AG04449 (cell line): ENCODE results near the gene STAC2.

Experiments
- CTCF ChIA-PET: fragments of 350-600 bp; formaldehyde crosslinking; extraction: SDS; loops from one replicate; lab custom pipeline; 2021; ENCODE audit warnings: antibody characterized with exemption; lab: Yijun Ruan, JAX
- POLR2A ChIA-PET: fragments of 400-600, 350-600 bp; formaldehyde crosslinking; extraction: SDS; loops from one replicate; lab custom pipeline; 2020; ENCODE audit warnings: antibody characterized with exemption, inconsistent platforms; lab: Yijun Ruan, JAX
- DNase-seq: peaks from one replicate; pipeline ENCODE4 v3.0.0-alpha.2; 2010; ENCODE audit warnings: low read depth, low spot score
- H3K4me3 ChIP-seq: 2 replicates; pipeline ENCODE4 v1.5.1; 2011; ENCODE audit warnings: low read depth, mild to moderate bottlenecking, control low read depth, low read length
- TF ChIP-seq, protein P1 (sequence below): IDR thresholded peaks from one replicate; pipeline ENCODE4 v1.5.1; 2011; ENCODE audit warnings: mild to moderate bottlenecking, moderate library complexity, low read length, control low read depth, inconsistent platforms; ENCODE audit not compliant: insufficient read depth; ENCODE audit errors: missing control alignments

STAC2 gene

GRCh38 chr17:39197380-39198185 is 28.2 kb downstream of the STAC2 start, which contains the start of gene CACNB1:
CACNB1 (minus strand) TSS chr17:39197669; CDS start chr17:39197495, 174 bp downstream.
- peak within 1 kb of the TSS; percentile 78 for H3K4me3 ChIP-seq
- CTCF ChIA-PET = interaction anchor here (1.0 to 13.8 kb wide), 7 partner anchors 22 to 215 kb away, joined by 3 to 429 read pairs (median 6); no protein-coding TSS in a partner anchor
- TF ChIP-seq, protein P1, sequence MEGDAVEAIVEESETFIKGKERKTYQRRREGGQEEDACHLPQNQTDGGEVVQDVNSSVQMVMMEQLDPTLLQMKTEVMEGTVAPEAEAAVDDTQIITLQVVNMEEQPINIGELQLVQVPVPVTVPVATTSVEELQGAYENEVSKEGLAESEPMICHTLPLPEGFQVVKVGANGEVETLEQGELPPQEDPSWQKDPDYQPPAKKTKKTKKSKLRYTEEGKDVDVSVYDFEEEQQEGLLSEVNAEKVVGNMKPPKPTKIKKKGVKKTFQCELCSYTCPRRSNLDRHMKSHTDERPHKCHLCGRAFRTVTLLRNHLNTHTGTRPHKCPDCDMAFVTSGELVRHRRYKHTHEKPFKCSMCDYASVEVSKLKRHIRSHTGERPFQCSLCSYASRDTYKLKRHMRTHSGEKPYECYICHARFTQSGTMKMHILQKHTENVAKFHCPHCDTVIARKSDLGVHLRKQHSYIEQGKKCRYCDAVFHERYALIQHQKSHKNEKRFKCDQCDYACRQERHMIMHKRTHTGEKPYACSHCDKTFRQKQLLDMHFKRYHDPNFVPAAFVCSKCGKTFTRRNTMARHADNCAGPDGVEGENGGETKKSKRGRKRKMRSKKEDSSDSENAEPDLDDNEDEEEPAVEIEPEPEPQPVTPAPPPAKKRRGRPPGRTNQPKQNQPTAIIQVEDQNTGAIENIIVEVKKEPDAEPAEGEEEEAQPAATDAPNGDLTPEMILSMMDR = no peak
- POLR2A ChIA-PET = no interaction called here
- no peak for DNase-seq

DNA sequence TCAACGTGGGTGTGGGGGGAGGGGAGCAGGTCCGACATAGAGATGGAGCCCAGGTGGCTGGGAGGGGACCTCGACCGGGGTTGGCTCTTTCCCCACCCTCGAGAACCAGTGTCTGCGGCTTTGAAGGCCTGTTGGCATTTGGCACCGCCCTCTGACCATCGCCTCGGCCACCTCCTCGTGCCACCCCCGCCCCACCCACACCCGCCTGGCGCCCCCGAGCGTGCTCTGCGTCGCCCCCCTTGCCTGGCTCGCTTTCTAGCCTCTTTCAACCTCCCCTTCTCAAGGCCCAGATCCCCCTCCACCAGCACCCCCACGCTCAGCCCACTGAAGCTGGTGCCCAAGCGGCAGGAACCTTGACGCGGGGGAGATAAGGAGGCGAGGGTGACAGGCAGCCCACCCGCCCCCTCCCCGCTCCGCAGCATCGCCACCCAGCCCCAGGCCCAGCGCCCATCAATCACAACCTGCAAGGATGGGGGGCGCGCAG is 28.9 kb downstream of the STAC2 start:
- ChIA-PET POLR2A (no interaction called here), CTCF (interaction anchor here (1.0 to 9.2 kb wide), 6 partner anchors 11 to 213 kb away, joined by 3 to 76 read pairs (median 8); no protein-coding TSS in a partner anchor)
- H3K4me3 ChIP-seq = peak overlapping the region; percentile 78
- DNase-seq = no peak
- TF ChIP-seq, protein P1 = no peak

DNA sequence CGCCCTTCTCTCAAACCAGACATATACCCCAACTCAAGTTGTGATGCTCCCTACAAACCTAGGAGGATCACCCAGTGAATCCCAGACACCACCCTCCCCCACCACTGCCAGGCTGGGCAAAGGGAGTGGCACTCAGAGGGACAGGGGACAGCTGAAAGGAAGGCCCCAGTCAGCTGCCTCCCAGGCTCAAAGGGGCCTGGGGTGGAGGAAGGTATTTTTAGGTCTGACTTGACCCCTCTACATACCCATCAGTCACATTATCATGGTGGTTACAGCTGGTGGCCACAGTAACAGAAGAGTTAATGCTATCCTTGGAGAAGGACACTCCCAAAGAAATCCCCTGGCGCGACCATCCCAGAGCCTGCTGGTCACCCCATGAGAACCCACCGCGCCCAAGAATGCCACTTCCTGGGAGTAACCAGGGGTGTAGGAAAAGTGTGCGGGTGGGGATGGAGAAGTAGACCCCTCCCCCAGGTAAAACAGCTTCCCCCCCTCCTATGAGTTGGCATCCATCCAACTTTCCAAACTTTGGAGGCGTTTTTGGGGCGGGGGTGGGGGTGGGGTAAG is 29.4 kb downstream of the STAC2 start:
- ChIA-PET CTCF (interaction anchor here (1.0 to 9.2 kb wide), 7 partner anchors 10 to 213 kb away, joined by 3 to 76 read pairs (median 10); no protein-coding TSS in a partner anchor), POLR2A (no interaction called here)
- DNase-seq = no peak
- TF ChIP-seq, protein P1 = no peak
- peak overlapping the region; percentile 78 for H3K4me3 ChIP-seq

- no peak for DNase-seq
- TF ChIP-seq, protein P1 = no peak
- peak overlapping the region; percentile 78 for H3K4me3 ChIP-seq
- ChIA-PET POLR2A (no interaction called here), CTCF (interaction anchor here (1.2 to 9.2 kb wide), 8 partner anchors 10 to 212 kb away, joined by 5 to 76 read pairs (median 8); partner anchors contain the start of gene ARL5C)
Observed at GRCh38 chr17:39195568-39196160, 30.1 kb downstream of the STAC2 start.

GRCh38 chr17:39194985-39195524 is 30.7 kb downstream of the STAC2 start:
- no peak for DNase-seq
- ChIA-PET CTCF (interaction anchor here (0.6 to 9.2 kb wide), 12 partner anchors 9 to 393 kb away, joined by 3 to 76 read pairs (median 5); partner anchors contain the start of gene ARL5C), POLR2A (no interaction called here)
- TF ChIP-seq, protein P1 = no peak
- H3K4me3 ChIP-seq = peak overlapping the region; percentile 78
